ENCODE data around the gene ACAT1.

The ACAT1 gene

GRCh38 chr11:108193725-108194124 lies 72.4 kb downstream of the ACAT1 start:
- no peak for TF ChIP-seq TAF1 (IDR thresholded peaks at IDR 0.05; ENCODE audit: borderline replicate concordance, insufficient read depth, low read length)
- no peak for TF ChIP-seq REST (IDR thresholded peaks at IDR 0.05; ENCODE audit: insufficient read depth in 1 of 2, low read depth in 2 of 2, low read length in 2 of 2)

GRCh38 chr11:108196901-108197300 lies 75.5 kb downstream of the ACAT1 start:
- TF ChIP-seq SIN3A (IDR thresholded peaks at IDR 0.05; ENCODE audit: borderline replicate concordance, insufficient read depth, low read length) (no peak), TAF1 (IDR thresholded peaks at IDR 0.05; ENCODE audit: borderline replicate concordance, insufficient read depth, low read length) (no peak), POLR2AphosphoS5 (IDR thresholded peaks at IDR 0.05; ENCODE audit: low read depth, low read length) (no peak), FOXP2 (optimal IDR thresholded peaks at IDR 0.05; ENCODE audit: borderline replicate concordance, extremely low read depth, extremely low read length, insufficient read depth) (no peak), REST (IDR thresholded peaks at IDR 0.05; ENCODE audit: insufficient read depth in 1 of 2, low read depth in 2 of 2, low read length in 2 of 2) (no peak)

Data from PFSK-1 (cell line).